HuH-7.5 (cell line): ENCODE measurements around the gene MTERF4.

Experiments
- DNase-seq: peaks from one replicate; pipeline ENCODE4 v3.0.0; 2011; ENCODE audit warnings: low spot score

MTERF4 gene

GRCh38 chr2:241068942-241069810 is 32.9 kb downstream of the MTERF4 start:
- DNase-seq, result no peak

GRCh38 chr2:241068136-241068941 is 33.7 kb downstream of the MTERF4 start:
- no peak for DNase-seq

- DNase-seq, result no peak
Observed at GRCh38 chr2:241067501-241068135, 34.5 kb downstream of the MTERF4 start.

GRCh38 chr2:241066893-241067341 is 35.2 kb downstream of the MTERF4 start:
- DNase-seq, result no peak

GRCh38 chr2:241066171-241066892 is 35.8 kb downstream of the MTERF4 start:
- DNase-seq, result no peak

GRCh38 chr2:241065355-241065803 is 36.7 kb downstream of the MTERF4 start:
- DNase-seq, result no peak

- no peak for DNase-seq
Observed at GRCh38 chr2:241064802-241065354, 37.2 kb downstream of the MTERF4 start.

- no peak for DNase-seq
Observed at GRCh38 chr2:241064008-241064801, 37.9 kb downstream of the MTERF4 start.

GRCh38 chr2:241063587-241063986 is 38.5 kb downstream of the MTERF4 start:
- no peak for DNase-seq

GRCh38 chr2:241063093-241063551 is 39.0 kb downstream of the MTERF4 start:
- DNase-seq, result no peak

- no peak for DNase-seq
Observed at GRCh38 chr2:241062389-241063092, 39.5 kb downstream of the MTERF4 start.

- no peak for DNase-seq
Observed at GRCh38 chr2:241061275-241061674, 40.8 kb downstream of the MTERF4 start.

GRCh38 chr2:241053576-241054251 is 48.4 kb downstream of the MTERF4 start:
- DNase-seq, result no peak

GRCh38 chr2:241052677-241053360 is 49.3 kb downstream of the MTERF4 start:
- no peak for DNase-seq

- DNase-seq, result no peak
Observed at GRCh38 chr2:241051578-241052487, 50.3 kb downstream of the MTERF4 start.

GRCh38 chr2:241050624-241051577 is 51.2 kb downstream of the MTERF4 start:
- no peak for DNase-seq
